ENCODE results near the gene CLPSL2. TPM values are rescaled to one million over a fixed set of nuclear protein-coding genes. Genes with fewer than 3 reads are reported as not detected.
A peak's percentile ranks its signal among the peaks of the same experiment; 100 is the strongest.

The CLPSL2 gene
- total RNA-seq, 6 donors from 2014 or later: not detected

DNA sequence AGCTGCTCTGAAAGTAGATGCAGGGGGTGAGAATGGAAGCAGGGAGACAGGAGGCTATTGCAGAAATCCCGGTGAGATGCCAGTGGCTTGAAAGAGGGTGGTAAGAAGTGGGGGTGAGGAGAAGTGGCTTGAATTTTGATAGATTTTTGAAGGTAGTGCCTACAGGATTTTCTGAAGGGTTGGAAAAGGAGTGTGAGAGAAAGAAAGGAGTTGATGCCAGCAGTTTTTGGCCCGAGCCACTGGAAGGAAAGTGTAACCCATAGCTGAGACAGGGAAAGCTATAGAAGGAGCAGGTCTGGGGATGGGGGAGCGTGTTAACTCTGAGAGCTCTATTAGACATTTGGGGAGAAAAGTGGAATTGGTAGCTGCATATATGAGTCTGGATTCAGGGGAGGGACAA is 29.9 kb upstream of the CLPSL2 start:
- ATAC-seq (ENCODE audit: low FRiP score in 2 of 2): no peak
- Histone ChIP-seq H3K36me3 (no peaks in the 10 kb centered on the region), H3K27me3 (no peaks in the 10 kb centered on the region), H3K27ac (no peak overlapping the region), H3K9me3 (no peaks in the 10 kb centered on the region), H3K4me3 (no peak overlapping the region), H3K4me1 (no peaks in the 10 kb centered on the region)
- WGBS, 2 donors: 83 to 91% methylated on average over 3 of the region's 3 CpGs
- TF ChIP-seq EP300 (IDR thresholded peaks at IDR 0.05) (no peak), POLR2A (IDR thresholded peaks at IDR 0.05) (no peak), POLR2AphosphoS5 (IDR thresholded peaks at IDR 0.05) (no peak)
- TF ChIP-seq, protein P1, sequence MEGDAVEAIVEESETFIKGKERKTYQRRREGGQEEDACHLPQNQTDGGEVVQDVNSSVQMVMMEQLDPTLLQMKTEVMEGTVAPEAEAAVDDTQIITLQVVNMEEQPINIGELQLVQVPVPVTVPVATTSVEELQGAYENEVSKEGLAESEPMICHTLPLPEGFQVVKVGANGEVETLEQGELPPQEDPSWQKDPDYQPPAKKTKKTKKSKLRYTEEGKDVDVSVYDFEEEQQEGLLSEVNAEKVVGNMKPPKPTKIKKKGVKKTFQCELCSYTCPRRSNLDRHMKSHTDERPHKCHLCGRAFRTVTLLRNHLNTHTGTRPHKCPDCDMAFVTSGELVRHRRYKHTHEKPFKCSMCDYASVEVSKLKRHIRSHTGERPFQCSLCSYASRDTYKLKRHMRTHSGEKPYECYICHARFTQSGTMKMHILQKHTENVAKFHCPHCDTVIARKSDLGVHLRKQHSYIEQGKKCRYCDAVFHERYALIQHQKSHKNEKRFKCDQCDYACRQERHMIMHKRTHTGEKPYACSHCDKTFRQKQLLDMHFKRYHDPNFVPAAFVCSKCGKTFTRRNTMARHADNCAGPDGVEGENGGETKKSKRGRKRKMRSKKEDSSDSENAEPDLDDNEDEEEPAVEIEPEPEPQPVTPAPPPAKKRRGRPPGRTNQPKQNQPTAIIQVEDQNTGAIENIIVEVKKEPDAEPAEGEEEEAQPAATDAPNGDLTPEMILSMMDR (IDR thresholded peaks at IDR 0.05): no peak
- peak in 1 of 2 donors; percentile 14 for DNase-seq

DNA sequence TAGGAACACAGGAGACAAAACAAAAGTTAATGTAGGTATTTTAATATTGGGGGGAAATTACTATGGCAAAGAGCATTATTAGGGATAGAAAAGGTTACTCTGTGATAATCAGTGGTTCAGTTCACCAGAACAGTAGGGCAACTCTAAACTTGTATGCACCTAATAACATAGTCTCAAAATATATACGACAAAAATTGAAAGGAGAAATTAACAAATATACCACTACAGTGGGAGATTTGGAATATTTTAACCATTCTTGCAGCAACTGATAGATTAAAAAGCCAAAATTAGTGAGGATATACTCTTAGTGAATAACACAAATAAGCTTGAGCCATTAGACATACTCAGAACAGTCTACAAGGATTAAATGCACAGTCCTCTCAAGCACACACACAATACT is 28.5 kb upstream of the CLPSL2 start:
- Histone ChIP-seq H3K27ac (no peak overlapping the region), H3K4me3 (no peak overlapping the region), H3K27me3 (no peaks in the 10 kb centered on the region), H3K36me3 (no peaks in the 10 kb centered on the region), H3K4me1 (no peaks in the 10 kb centered on the region), H3K9me3 (no peaks in the 10 kb centered on the region)
- DNase-seq (no peak), ATAC-seq (ENCODE audit: low FRiP score in 2 of 2) (no peak)
- 100% methylated on average over 1 of the region's 1 CpG for WGBS, 2 donors
- TF ChIP-seq POLR2A (IDR thresholded peaks at IDR 0.05): no peak
- no peak for TF ChIP-seq EP300 (IDR thresholded peaks at IDR 0.05)
- no peak for TF ChIP-seq POLR2AphosphoS5 (IDR thresholded peaks at IDR 0.05)
- TF ChIP-seq, protein P1 (IDR thresholded peaks at IDR 0.05): no peak

DNA sequence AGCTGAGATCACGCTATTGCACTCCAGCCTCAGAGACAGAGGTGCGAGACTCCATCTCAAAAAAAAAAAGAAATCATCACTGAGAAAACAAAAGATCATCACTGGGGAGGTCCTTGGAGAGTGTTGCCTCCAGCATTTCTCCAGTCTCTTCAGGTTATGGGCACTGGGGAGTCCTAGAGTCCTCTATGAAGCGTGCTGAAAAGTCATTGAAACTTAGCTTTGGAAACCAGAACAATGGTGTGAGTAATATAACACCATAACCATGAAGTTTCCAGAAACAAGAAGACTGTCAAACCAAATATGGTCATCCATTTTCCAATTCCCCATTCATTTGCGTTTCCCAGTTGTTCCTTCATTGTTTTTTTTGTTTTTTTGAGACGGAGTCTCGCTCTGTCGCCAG is 25.8 kb upstream of the CLPSL2 start:
- TF ChIP-seq, protein P1 (IDR thresholded peaks at IDR 0.05): no peak
- TF ChIP-seq POLR2A (IDR thresholded peaks at IDR 0.05) (no peak), POLR2AphosphoS5 (IDR thresholded peaks at IDR 0.05) (no peak), EP300 (IDR thresholded peaks at IDR 0.05) (no peak)
- no peak for DNase-seq

DNA sequence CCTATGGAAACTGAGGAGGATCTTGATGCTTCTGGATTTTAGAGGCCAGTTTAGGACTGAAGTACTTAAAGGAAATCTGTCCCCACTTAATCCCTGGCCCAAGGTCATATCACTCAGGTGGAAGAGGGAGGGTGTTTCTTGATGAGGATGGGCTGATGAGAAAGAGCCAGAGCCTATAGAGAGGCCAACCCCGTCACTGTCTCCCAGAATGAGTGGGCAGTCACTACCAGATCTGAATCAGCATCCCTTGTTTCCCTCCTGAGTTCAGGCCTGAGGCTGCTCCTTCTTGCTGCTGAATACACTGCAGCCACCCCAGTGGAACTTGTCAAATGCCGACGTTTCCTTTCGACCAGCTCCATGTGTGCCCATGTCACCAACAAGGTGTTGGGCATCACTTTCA is 24.8 kb upstream of the CLPSL2 start:
- Histone ChIP-seq H3K4me1 (no peaks in the 10 kb centered on the region), H3K27me3 (no peaks in the 10 kb centered on the region), H3K27ac (no peak overlapping the region), H3K36me3 (no peaks in the 10 kb centered on the region), H3K4me3 (no peak overlapping the region), H3K9me3 (no peaks in the 10 kb centered on the region)
- TF ChIP-seq POLR2A (IDR thresholded peaks at IDR 0.05): no peak
- TF ChIP-seq, protein P1 (IDR thresholded peaks at IDR 0.05): no peak
- no peak for TF ChIP-seq POLR2AphosphoS5 (IDR thresholded peaks at IDR 0.05)
- TF ChIP-seq EP300 (IDR thresholded peaks at IDR 0.05): no peak
- ATAC-seq (ENCODE audit: low FRiP score in 2 of 2): no peak
- 85 to 86% methylated on average over 4 of the region's 4 CpGs for WGBS, 2 donors
- DNase-seq: no peak

More for the DNA sequence above, 25.8 kb upstream of the CLPSL2 start:
- no peak for ATAC-seq (ENCODE audit: low FRiP score in 2 of 2)
- no peaks in the 10 kb centered on the region for H3K36me3 ChIP-seq
- 92 to 94% methylated on average over 7 of the region's 7 CpGs for WGBS, 2 donors
- no peaks in the 10 kb centered on the region for H3K9me3 ChIP-seq
- H3K27ac ChIP-seq: no peak overlapping the region
- H3K27me3 ChIP-seq: no peaks in the 10 kb centered on the region
- no peaks in the 10 kb centered on the region for H3K4me1 ChIP-seq
- no peak overlapping the region for H3K4me3 ChIP-seq

DNA sequence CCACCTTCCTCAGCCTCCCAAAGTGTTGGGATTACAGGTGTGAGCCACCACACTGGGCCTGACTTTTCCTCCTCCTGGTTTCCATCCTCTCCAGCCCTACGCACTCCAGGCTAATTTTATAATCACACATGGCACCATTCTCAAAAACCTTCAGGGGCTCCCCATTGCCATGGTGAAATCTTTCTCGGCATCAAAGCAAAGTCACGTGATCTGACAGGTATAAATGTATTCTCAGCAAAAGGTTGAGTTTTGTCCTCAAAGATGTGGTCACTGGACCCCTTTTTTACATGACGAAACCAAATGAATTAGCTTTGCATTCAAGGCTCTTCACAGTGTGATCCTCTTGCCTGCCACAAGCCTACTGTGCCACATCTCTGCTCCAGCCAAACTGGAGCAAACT is 24.1 kb upstream of the CLPSL2 start:
- no peak for TF ChIP-seq POLR2AphosphoS5 (IDR thresholded peaks at IDR 0.05)
- TF ChIP-seq POLR2A (IDR thresholded peaks at IDR 0.05): no peak
- TF ChIP-seq EP300 (IDR thresholded peaks at IDR 0.05): no peak
- TF ChIP-seq, protein P1 (IDR thresholded peaks at IDR 0.05): no peak
- H3K9me3 ChIP-seq: no peaks in the 10 kb centered on the region
- H3K27ac ChIP-seq: no peak overlapping the region
- no peaks in the 10 kb centered on the region for H3K27me3 ChIP-seq
- no peak overlapping the region for H3K4me3 ChIP-seq
- ATAC-seq (ENCODE audit: low FRiP score in 2 of 2) (no peak), DNase-seq (no peak)
- 85 to 86% methylated on average over 4 of the region's 4 CpGs for WGBS, 2 donors
- no peaks in the 10 kb centered on the region for H3K36me3 ChIP-seq
- H3K4me1 ChIP-seq: no peaks in the 10 kb centered on the region
